GM19324 (cell line): Measurements from ENCODE around the gene POC1A.
"Not testable (repeated sequence)": the region's sequence is repeated elsewhere in the genome, so short reads cannot be mapped to it uniquely, and the experiment has no call there.

Experiments used
- ATAC-seq: cut with Tn5 transposase; IDR thresholded peaks from one replicate; pipeline ENCODE4 v1.9.1; 2021; ENCODE audit warnings: mild to moderate bottlenecking, moderate library complexity; ENCODE audit not compliant: unreplicated experiment, low FRiP score

POC1A gene

GRCh38 chr3:52185311-52185710, 31.1 kb upstream of the POC1A start:
- no peak for ATAC-seq

- no peak for ATAC-seq
Observed at GRCh38 chr3:52184690-52185089, 30.5 kb upstream of the POC1A start.

- ATAC-seq: no peak
Observed at GRCh38 chr3:52183786-52184445, 29.7 kb upstream of the POC1A start.

- no peak for ATAC-seq
Observed at GRCh38 chr3:52182691-52183090, 28.5 kb upstream of the POC1A start.

GRCh38 chr3:52182196-52182595, 28.0 kb upstream of the POC1A start:
- ATAC-seq: no peak

- no peak for ATAC-seq
Observed at GRCh38 chr3:52181543-52181942, 27.3 kb upstream of the POC1A start.

GRCh38 chr3:52178537-52178936, 24.3 kb upstream of the POC1A start:
- ATAC-seq: no peak

GRCh38 chr3:52178126-52178525, 23.9 kb upstream of the POC1A start:
- ATAC-seq: not testable (repeated sequence)

- ATAC-seq: no peak
Observed at GRCh38 chr3:52177701-52178042, 23.4 kb upstream of the POC1A start.

GRCh38 chr3:52176951-52177700, 22.9 kb upstream of the POC1A start:
- ATAC-seq: no peak

- no peak for ATAC-seq
Observed at GRCh38 chr3:52176180-52176752, 22.0 kb upstream of the POC1A start.

- no peak for ATAC-seq
Observed at GRCh38 chr3:52175416-52176179, 21.4 kb upstream of the POC1A start.

- no peak for ATAC-seq
Observed at GRCh38 chr3:52174896-52175295, 20.7 kb upstream of the POC1A start.

GRCh38 chr3:52173101-52173500, 18.9 kb upstream of the POC1A start:
- ATAC-seq: no peak

GRCh38 chr3:52172262-52172757, 18.1 kb upstream of the POC1A start:
- no peak for ATAC-seq

GRCh38 chr3:52171514-52172261, 17.5 kb upstream of the POC1A start:
- ATAC-seq: no peak

- not testable (repeated sequence) for ATAC-seq
Observed at GRCh38 chr3:52170217-52170616, 16.0 kb upstream of the POC1A start.

- no peak for ATAC-seq
Observed at GRCh38 chr3:52167240-52167639, 13.0 kb upstream of the POC1A start.

GRCh38 chr3:52162250-52162872, 8.1 kb upstream of the POC1A start:
- no peak for ATAC-seq

GRCh38 chr3:52159503-52159902, 5.3 kb upstream of the POC1A start:
- no peak for ATAC-seq
